PC-9 (cell line): Measurements from ENCODE around the gene SHC1. TPM values are rescaled to one million over a fixed set of nuclear protein-coding genes. Genes with fewer than 3 reads are reported as not detected.

Source experiments
- BruUV-seq: library from RNA; stranded (reverse); fragments of 400-500 nt; replicated peaks from 2 replicates; lab custom pipeline; 2021; lab: Mats Ljungman, UMichigan
- CTCF ChIA-PET: fragments of 300-600 bp; sonication (Branson Sonifier 250); formaldehyde crosslinking; loops from one replicate; lab custom pipeline; 2022; ENCODE audit warnings: antibody characterized with exemption; lab: Charles Lee
- POLR2A ChIA-PET: fragments of 300-600 bp; sonication (Branson Sonifier 250); formaldehyde crosslinking; loops from one replicate; lab custom pipeline; 2022; ENCODE audit warnings: antibody characterized with exemption; ENCODE audit not compliant: unreplicated experiment; lab: Charles Lee
- DNase-seq, 2 experiments: peaks; one replicate each; pipeline versions ENCODE4 v3.0.0 to v3.0.0-alpha.2; 2015 to 2022; ENCODE audit warnings: mixed read lengths in 1 of 2
- H2AFZ ChIP-seq: fragments of 200-600 bp; sonication (generic); 2 replicates; pipeline ENCODE4 v1.8.1; 2017; ENCODE audit warnings: antibody characterized with exemption
- H3F3A ChIP-seq: fragments of 200-600 bp; sonication (generic); 2 replicates; pipeline ENCODE4 v1.8.1; 2017; ENCODE audit warnings: antibody characterized with exemption, mild to moderate bottlenecking, low read depth; ENCODE audit not compliant: insufficient read depth
- H3K27ac ChIP-seq: fragments of 200-600 bp; sonication (generic); 2 replicates; pipeline ENCODE4 v1.6.1; 2016; ENCODE audit warnings: mixed run types
- H3K27me3 ChIP-seq: fragments of 200-600 bp; sonication (generic); 2 replicates; pipeline ENCODE4 v1.6.1; 2016; ENCODE audit warnings: low read depth, mixed run types; ENCODE audit not compliant: insufficient read depth
- H3K36me3 ChIP-seq: fragments of 200-600 bp; sonication (generic); 2 replicates; pipeline ENCODE4 v1.6.1; 2016; ENCODE audit warnings: low read depth, mixed run types
- H3K4me1 ChIP-seq: fragments of 200-600 bp; sonication (generic); replicated peaks from 2 replicates; pipeline ENCODE4 v1.6.1; 2016; ENCODE audit warnings: mixed run types; ENCODE audit not compliant: insufficient read depth
- H3K4me2 ChIP-seq: fragments of 200-600 bp; sonication (generic); 2 replicates; pipeline ENCODE4 v1.6.1; 2017; ENCODE audit warnings: mixed run types
- H3K4me3 ChIP-seq: fragments of 200-600 bp; sonication (generic); 2 replicates; pipeline ENCODE4 v1.6.1; 2016; ENCODE audit warnings: mixed run types
- H3K79me2 ChIP-seq: fragments of 200-600 bp; sonication (generic); 2 replicates; pipeline ENCODE4 v1.6.1; 2017; ENCODE audit warnings: low read depth, mixed run types
- H3K9me2 ChIP-seq: fragments of 200-600 bp; sonication (generic); 2 replicates; pipeline ENCODE4 v1.8.1; 2017; ENCODE audit warnings: mild to moderate bottlenecking; ENCODE audit not compliant: insufficient read depth
- H3K9me3 ChIP-seq: fragments of 200-600 bp; sonication (generic); 2 replicates; pipeline ENCODE4 v1.8.1; 2016; ENCODE audit warnings: low read depth; ENCODE audit not compliant: insufficient read depth
- H4K20me1 ChIP-seq: fragments of 200-600 bp; sonication (generic); 2 replicates; pipeline ENCODE4 v1.8.1; 2017; ENCODE audit not compliant: insufficient read depth
- EZH2 ChIP-seq: fragments of 200-600 bp; sonication (generic); IDR thresholded peaks from 2 replicates; pipeline ENCODE4 v1.8.0; 2017; ENCODE audit warnings: antibody characterized with exemption, low read depth
- intact Hi-C: fragments of 100-400 bp; cut with micrococcal nuclease; formaldehyde crosslinking; loops from one replicate; pipeline ENCODE4 v1.10.0; 2022; ENCODE audit not compliant: unreplicated experiment
- total RNA-seq: library from RNA; stranded (reverse); gene quantifications from 2 replicates; pipeline ENCODE4 v1.2.3, GENCODE V29; 2021
- TF ChIP-seq, protein P1 (sequence below): fragments of 200-600 bp; sonication (generic); conservative IDR thresholded peaks from 2 replicates; pipeline ENCODE4 v1.6.1; 2017; ENCODE audit warnings: mixed run types, antibody characterized with exemption, mild to moderate bottlenecking, moderate library complexity

The SHC1 gene
- total RNA-seq, 1 experiment from 2014 or later, result 210 TPM

- Histone ChIP-seq H2AFZ (no peak overlapping the region), H3K79me2 (no peaks in the 10 kb centered on the region), H3K4me1 (peaks cover 19% of the 10 kb centered on the region), H3K4me3 (no peak overlapping the region), H3K9me2 (no peaks in the 10 kb centered on the region), H3K27me3 (no peaks in the 10 kb centered on the region), H4K20me1 (no peaks in the 10 kb centered on the region), H3K36me3 (no peaks in the 10 kb centered on the region), H3K4me2 (no peak overlapping the region), H3F3A (no peaks in the 10 kb centered on the region), H3K27ac (no peak overlapping the region), H3K9me3 (no peaks in the 10 kb centered on the region)
- intact Hi-C loops, result no loop called here
- ChIA-PET POLR2A (no interaction called here), CTCF (interaction anchor here (0.6 to 1.5 kb wide), 6 partner anchors 10 to 275 kb away, joined by 3 to 10 read pairs (median 3); no protein-coding TSS in a partner anchor)
- TF ChIP-seq EZH2, result no peak
- TF ChIP-seq, protein P1, sequence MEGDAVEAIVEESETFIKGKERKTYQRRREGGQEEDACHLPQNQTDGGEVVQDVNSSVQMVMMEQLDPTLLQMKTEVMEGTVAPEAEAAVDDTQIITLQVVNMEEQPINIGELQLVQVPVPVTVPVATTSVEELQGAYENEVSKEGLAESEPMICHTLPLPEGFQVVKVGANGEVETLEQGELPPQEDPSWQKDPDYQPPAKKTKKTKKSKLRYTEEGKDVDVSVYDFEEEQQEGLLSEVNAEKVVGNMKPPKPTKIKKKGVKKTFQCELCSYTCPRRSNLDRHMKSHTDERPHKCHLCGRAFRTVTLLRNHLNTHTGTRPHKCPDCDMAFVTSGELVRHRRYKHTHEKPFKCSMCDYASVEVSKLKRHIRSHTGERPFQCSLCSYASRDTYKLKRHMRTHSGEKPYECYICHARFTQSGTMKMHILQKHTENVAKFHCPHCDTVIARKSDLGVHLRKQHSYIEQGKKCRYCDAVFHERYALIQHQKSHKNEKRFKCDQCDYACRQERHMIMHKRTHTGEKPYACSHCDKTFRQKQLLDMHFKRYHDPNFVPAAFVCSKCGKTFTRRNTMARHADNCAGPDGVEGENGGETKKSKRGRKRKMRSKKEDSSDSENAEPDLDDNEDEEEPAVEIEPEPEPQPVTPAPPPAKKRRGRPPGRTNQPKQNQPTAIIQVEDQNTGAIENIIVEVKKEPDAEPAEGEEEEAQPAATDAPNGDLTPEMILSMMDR, result no peak
- no peak for DNase-seq
- BruUV-seq, result TSS peak; percentile 17
These were observed 26.0 kb downstream of the SHC1 start for GRCh38 chr1:154944401-154945159.

GRCh38 chr1:154943649-154944400 is 26.7 kb downstream of the SHC1 start:
- POLR2A ChIA-PET, result interaction anchor here (0.6 kb wide), 1 partner anchor 26 kb away, joined by 8 read pairs; no protein-coding TSS in a partner anchor
- CTCF ChIA-PET, result interaction anchor here (0.6 to 1.5 kb wide), 7 partner anchors 11 to 384 kb away, joined by 3 to 10 read pairs (median 3); no protein-coding TSS in a partner anchor

More at GRCh38 chr1:154943649-154944400, 26.7 kb downstream of the SHC1 start:
- no peaks in the 10 kb centered on the region for H3K36me3 ChIP-seq
- intact Hi-C loops, result no loop called here
- TF ChIP-seq, protein P1, result peak; percentile 84
- TF ChIP-seq EZH2, result no peak
- no peak overlapping the region for H3K4me3 ChIP-seq
- no peaks in the 10 kb centered on the region for H4K20me1 ChIP-seq
- no peaks in the 10 kb centered on the region for H3K9me3 ChIP-seq
- no peak overlapping the region for H2AFZ ChIP-seq
- peaks cover 2% of the 10 kb centered on the region; the same call in 1 of the 2 replicates for H3F3A ChIP-seq
- H3K27me3 ChIP-seq, result no peaks in the 10 kb centered on the region
- BruUV-seq, result no TSS peak
- peaks cover 26% of the 10 kb centered on the region for H3K4me1 ChIP-seq
- H3K79me2 ChIP-seq, result no peaks in the 10 kb centered on the region
- H3K27ac ChIP-seq, result no peak overlapping the region
- peak in 1 of 2 experiments; percentile 35 for DNase-seq
- no peaks in the 10 kb centered on the region for H3K9me2 ChIP-seq
- H3K4me2 ChIP-seq, result no peak overlapping the region
